Chondrocyte (in vitro differentiated cells): Measurements from ENCODE around the gene TMC5. TPM values are rescaled to one million over a fixed set of nuclear protein-coding genes. Genes with fewer than 3 reads are reported as not detected.

Experiments used
- DNase-seq: peaks from one replicate; pipeline ENCODE4 v3.0.0; 2021; ENCODE audit warnings: mixed read lengths, low spot score
- H3K27ac Mint-ChIP-seq: one replicate; pipeline ENCODE4 v1.8.0; 2021; ENCODE audit warnings: mild to moderate bottlenecking, moderate library complexity, mixed read lengths; ENCODE audit not compliant: unreplicated experiment
- H3K27me3 Mint-ChIP-seq: 2 replicates; pipeline ENCODE4 v1.8.0; 2021; ENCODE audit warnings: low read depth, mixed read lengths
- H3K36me3 Mint-ChIP-seq: 2 replicates; pipeline ENCODE4 v1.8.0; 2021; ENCODE audit warnings: low read depth, mixed read lengths
- H3K4me1 Mint-ChIP-seq: 2 replicates; pipeline ENCODE4 v1.8.0; 2021; ENCODE audit warnings: low read depth, mild to moderate bottlenecking, mixed read lengths
- H3K4me3 Mint-ChIP-seq: one replicate; pipeline ENCODE4 v1.8.0; 2021; ENCODE audit warnings: mild to moderate bottlenecking, moderate library complexity, mixed read lengths; ENCODE audit not compliant: unreplicated experiment
- H3K9me3 Mint-ChIP-seq: 2 replicates; pipeline ENCODE4 v1.8.0; 2021; ENCODE audit warnings: low read depth, mixed read lengths
- total RNA-seq: library from RNA; stranded (reverse); gene quantifications from 3 replicates; pipeline ENCODE4 v1.2.1, GENCODE V29; 2021
- TF ChIP-seq, protein P1 (sequence below): fragments of 200-600 bp; sonication (generic); IDR thresholded peaks from 2 replicates; pipeline ENCODE4 v1.5.0; 2021; ENCODE audit warnings: antibody characterized with exemption, mild to moderate bottlenecking, moderate library complexity

The TMC5 gene
- total RNA-seq, 1 donor from 2014 or later = not detected

DNA sequence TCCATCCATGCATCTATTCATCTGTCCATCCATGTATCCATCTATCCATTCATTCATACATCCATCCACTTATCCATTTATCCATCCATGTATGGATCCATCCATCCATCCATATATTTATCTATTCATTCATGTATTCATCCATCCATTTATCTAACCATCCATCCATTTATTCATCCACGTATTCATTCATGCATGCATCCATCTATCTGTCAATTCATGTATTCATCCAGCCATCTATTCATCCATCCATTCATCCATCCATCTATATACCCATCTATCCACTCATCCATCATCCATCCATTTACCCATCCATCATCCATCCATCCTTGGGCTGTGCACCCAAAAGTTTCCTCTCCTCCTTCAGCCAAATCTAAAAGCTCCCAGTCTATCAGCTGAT, 60.8 kb downstream of the TMC5 start:
- Mint-ChIP-seq H3K9me3 (no peaks in the 10 kb centered on the region), H3K4me3 (no peak overlapping the region), H3K4me1 (no peaks in the 10 kb centered on the region), H3K27ac (no peak overlapping the region), H3K27me3 (peaks cover 16% of the 10 kb centered on the region), H3K36me3 (no peaks in the 10 kb centered on the region)
- TF ChIP-seq, protein P1, sequence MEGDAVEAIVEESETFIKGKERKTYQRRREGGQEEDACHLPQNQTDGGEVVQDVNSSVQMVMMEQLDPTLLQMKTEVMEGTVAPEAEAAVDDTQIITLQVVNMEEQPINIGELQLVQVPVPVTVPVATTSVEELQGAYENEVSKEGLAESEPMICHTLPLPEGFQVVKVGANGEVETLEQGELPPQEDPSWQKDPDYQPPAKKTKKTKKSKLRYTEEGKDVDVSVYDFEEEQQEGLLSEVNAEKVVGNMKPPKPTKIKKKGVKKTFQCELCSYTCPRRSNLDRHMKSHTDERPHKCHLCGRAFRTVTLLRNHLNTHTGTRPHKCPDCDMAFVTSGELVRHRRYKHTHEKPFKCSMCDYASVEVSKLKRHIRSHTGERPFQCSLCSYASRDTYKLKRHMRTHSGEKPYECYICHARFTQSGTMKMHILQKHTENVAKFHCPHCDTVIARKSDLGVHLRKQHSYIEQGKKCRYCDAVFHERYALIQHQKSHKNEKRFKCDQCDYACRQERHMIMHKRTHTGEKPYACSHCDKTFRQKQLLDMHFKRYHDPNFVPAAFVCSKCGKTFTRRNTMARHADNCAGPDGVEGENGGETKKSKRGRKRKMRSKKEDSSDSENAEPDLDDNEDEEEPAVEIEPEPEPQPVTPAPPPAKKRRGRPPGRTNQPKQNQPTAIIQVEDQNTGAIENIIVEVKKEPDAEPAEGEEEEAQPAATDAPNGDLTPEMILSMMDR = no peak
- DNase-seq = no peak

DNA sequence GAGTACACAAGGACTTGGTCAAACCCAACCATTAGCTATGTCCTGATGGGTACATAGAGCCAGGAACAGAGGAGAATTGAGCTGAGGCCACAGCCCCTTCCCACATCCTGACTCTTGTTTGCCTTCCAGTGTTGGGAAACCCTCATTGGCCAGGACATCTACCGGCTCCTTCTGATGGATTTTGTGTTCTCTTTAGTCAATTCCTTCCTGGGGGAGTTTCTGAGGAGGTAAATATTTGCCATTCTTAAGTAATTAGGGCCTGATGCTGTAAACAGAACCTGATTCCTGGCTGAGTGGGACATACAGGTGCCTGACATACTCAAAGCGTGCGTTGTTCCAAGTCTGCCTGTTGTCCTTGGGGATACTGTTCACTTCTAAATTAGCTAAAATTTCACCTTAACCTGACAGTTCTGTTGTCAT, 61.6 kb downstream of the TMC5 start:
- TF ChIP-seq, protein P1 = no peak
- H3K27ac Mint-ChIP-seq = no peak overlapping the region
- H3K27me3 Mint-ChIP-seq = peaks cover 14% of the 10 kb centered on the region
- no peak for DNase-seq
- H3K4me1 Mint-ChIP-seq = no peaks in the 10 kb centered on the region
- H3K9me3 Mint-ChIP-seq = no peaks in the 10 kb centered on the region
- H3K36me3 Mint-ChIP-seq = no peaks in the 10 kb centered on the region
- no peak overlapping the region for H3K4me3 Mint-ChIP-seq

DNA sequence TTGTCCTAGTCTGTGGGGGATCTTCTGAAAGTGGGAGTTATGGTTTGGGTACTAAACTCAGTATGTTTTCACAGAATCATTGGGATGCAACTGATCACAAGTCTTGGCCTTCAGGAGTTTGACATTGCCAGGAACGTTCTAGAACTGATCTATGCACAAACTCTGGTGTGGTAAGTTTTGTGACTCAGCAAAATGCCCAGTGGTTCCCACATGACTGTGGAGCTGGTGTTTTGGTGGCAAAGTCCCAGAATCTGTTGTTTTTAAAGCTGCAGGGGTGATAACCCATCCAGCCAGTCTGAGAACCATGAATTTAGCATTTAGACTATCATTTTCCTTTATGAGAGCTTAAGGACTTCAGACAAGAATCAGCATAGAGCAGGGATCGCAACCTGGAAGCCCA, 63.6 kb downstream of the TMC5 start:
- H3K36me3 Mint-ChIP-seq = no peaks in the 10 kb centered on the region
- no peak for DNase-seq
- no peak overlapping the region for H3K27ac Mint-ChIP-seq
- no peaks in the 10 kb centered on the region for H3K4me1 Mint-ChIP-seq
- H3K27me3 Mint-ChIP-seq = peaks cover 13% of the 10 kb centered on the region
- no peaks in the 10 kb centered on the region for H3K9me3 Mint-ChIP-seq
- TF ChIP-seq, protein P1 = no peak
- no peak overlapping the region for H3K4me3 Mint-ChIP-seq

DNA sequence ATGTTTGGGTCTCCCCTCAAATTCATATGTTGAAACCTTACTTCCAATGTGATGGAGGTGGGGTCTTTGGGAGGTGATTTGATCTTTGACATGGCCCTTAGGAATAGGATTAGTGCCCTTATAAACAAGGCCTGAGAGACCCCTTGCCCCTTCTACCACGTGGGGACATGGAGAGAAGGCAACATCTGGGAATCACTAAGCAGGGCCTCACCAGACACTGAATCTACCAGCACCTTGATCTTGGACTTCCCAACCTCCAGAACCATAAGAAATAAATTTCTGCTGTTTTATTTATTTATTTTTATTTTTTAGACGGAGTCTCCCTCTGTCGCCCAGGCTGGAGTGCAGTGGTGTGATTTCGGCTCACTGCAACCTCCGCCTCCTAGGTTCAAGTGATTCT, 64.1 kb downstream of the TMC5 start:
- Mint-ChIP-seq H3K9me3 (no peaks in the 10 kb centered on the region), H3K4me3 (no peak overlapping the region), H3K27ac (no peak overlapping the region), H3K27me3 (peaks cover 11% of the 10 kb centered on the region), H3K36me3 (no peaks in the 10 kb centered on the region), H3K4me1 (no peaks in the 10 kb centered on the region)
- no peak for DNase-seq
- TF ChIP-seq, protein P1 = no peak

DNA sequence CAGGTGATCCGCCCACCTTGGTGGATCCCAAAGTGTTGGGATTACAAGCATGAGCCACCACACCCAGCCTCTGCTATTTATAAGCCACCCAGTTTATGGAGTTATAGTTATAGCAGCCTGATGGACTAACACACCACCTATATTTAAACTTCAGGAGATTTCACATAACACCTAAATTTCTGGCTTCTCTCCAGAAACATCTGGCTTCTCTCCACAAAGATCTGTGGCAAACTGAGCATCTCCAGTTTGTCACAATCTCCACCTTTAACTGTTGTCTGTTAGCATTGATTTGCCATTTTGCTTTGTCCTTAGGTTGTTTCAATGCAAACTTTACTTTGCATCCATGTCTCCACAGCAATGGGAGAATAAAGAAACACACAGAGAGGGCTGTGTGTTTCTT, 64.6 kb downstream of the TMC5 start:
- H3K36me3 Mint-ChIP-seq = no peaks in the 10 kb centered on the region
- H3K27ac Mint-ChIP-seq = no peak overlapping the region
- DNase-seq = no peak
- TF ChIP-seq, protein P1 = no peak
- H3K4me3 Mint-ChIP-seq = no peak overlapping the region
- no peaks in the 10 kb centered on the region for H3K9me3 Mint-ChIP-seq
- H3K4me1 Mint-ChIP-seq = no peaks in the 10 kb centered on the region
- peaks cover 11% of the 10 kb centered on the region for H3K27me3 Mint-ChIP-seq
